Uterus (tissue), 2 donors: Measurements from ENCODE around the gene CHORDC1.

Source experiments
- CTCF ChIP-seq, 4 experiments: fragments of 200-600 bp in 2 of 4; fragments of 450-650 bp in 2 of 4; sonication (generic) in 2 of 4; IDR thresholded peaks; one replicate each; pipeline ENCODE4 v1.5.1; 2016 to 2019; ENCODE audit warnings: antibody characterized with exemption in 4 of 4, mild to moderate bottlenecking in 2 of 4, moderate library complexity in 1 of 4
- POLR2A ChIP-seq, 2 donors: fragments of 450-650 bp; IDR thresholded peaks; one replicate each; pipeline ENCODE4 v1.6.1; 2016; ENCODE audit warnings: antibody characterized with exemption in 2 of 2, mild to moderate bottlenecking in 1 of 2, moderate library complexity in 1 of 2

DNA sequence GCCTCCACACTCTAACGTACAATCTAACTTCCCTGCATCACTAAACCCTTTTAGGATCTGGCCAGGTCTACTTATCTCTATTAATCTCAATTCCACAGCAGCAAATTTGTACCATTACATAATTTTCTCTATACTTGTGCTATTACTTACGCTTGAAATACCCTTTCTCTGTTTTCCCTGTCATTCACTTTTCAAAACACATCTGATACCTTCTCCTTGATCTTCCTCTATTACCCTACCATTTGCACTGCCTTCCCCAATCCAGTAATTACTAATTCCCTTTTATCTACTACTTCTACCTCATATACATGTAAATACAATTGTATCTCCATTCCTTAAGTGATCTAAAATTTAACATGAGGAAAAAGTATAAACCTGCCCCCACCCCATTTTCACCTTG is 14.0 kb downstream of the CHORDC1 start:
- TF ChIP-seq CTCF (IDR thresholded peaks at IDR 0.05) (no peak), POLR2A (IDR thresholded peaks at IDR 0.05) (no peak)
